Stomach smooth muscle (tissue), 2 donors: ENCODE results near the gene C1QL1.

Experiments used
- H3K27ac ChIP-seq: one replicate; pipeline ENCODE4 v1.7.0; 2013; ENCODE audit warnings: mild to moderate bottlenecking, low read length, inconsistent platforms
- H3K27me3 ChIP-seq, 2 donors: one replicate each; pipeline ENCODE4 v1.7.0; 2013; ENCODE audit warnings: low read length in 2 of 2; ENCODE audit not compliant: insufficient read depth in 2 of 2, control insufficient read depth in 1 of 2
- H3K36me3 ChIP-seq, 2 donors: one replicate each; pipeline ENCODE4 v1.7.0; 2013; ENCODE audit warnings: low read length in 2 of 2; ENCODE audit not compliant: control insufficient read depth in 2 of 2, insufficient read depth in 2 of 2
- H3K4me1 ChIP-seq: one replicate; pipeline ENCODE4 v1.7.0; 2013; ENCODE audit warnings: low read length; ENCODE audit not compliant: control insufficient read depth, insufficient read depth
- H3K4me3 ChIP-seq, 2 donors: one replicate each; pipeline ENCODE4 v1.7.0; 2013; ENCODE audit warnings: low read length in 2 of 2
- H3K9ac ChIP-seq, 2 donors: one replicate each; pipeline ENCODE4 v1.7.0; 2013; ENCODE audit warnings: low read length in 2 of 2, mild to moderate bottlenecking in 1 of 2
- H3K9me3 ChIP-seq, 2 donors: one replicate each; pipeline ENCODE4 v1.7.0; 2013; ENCODE audit warnings: low read length in 2 of 2; ENCODE audit not compliant: control insufficient read depth in 2 of 2
- donor health status: healthy.
- donor health status: Pancreatic carcinoma.

The C1QL1 gene

GRCh38 chr17:45003877-45004276 is 35.8 kb upstream of the C1QL1 start:
- H3K36me3 ChIP-seq: no peaks in the 10 kb centered on the region
- no peak overlapping the region for H3K4me3 ChIP-seq
- H3K9ac ChIP-seq: no peak overlapping the region
- no peaks in the 10 kb centered on the region for H3K27me3 ChIP-seq
- no peaks in the 10 kb centered on the region for H3K4me1 ChIP-seq
- H3K27ac ChIP-seq: no peak overlapping the region
- no peaks in the 10 kb centered on the region for H3K9me3 ChIP-seq

- Histone ChIP-seq H3K4me1 (peaks cover 2% of the 10 kb centered on the region), H3K27me3 (peaks cover 0 to 3% of the 10 kb centered on the region in 2 donors), H3K4me3 (no peak overlapping the region), H3K36me3 (no peaks in the 10 kb centered on the region), H3K9me3 (no peaks in the 10 kb centered on the region), H3K9ac (no peak overlapping the region), H3K27ac (no peak overlapping the region)
Measured at GRCh38 chr17:45001310-45001709, 33.2 kb upstream of the C1QL1 start.

DNA sequence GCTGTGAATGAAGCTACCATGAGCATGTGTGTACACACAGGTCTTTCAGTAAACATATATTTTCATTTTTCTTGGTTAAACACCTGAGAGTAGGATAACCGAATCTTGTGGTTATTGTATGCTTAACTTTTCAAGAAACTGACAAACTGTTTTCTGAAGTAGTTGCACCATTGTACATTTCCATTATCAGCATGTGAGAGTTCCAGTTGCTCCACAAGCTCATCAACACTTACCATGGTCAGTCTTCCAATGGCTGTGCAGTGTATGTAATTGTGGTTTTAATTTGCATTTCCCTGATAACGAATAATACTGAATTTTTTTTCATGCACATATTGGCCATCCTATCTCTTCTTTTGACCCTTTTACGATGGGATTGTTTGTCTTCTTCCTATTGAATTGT is 31.3 kb upstream of the C1QL1 start:
- Histone ChIP-seq H3K9me3 (no peaks in the 10 kb centered on the region), H3K4me3 (no peak overlapping the region), H3K4me1 (peaks cover 5% of the 10 kb centered on the region), H3K27ac (no peak overlapping the region), H3K9ac (no peak overlapping the region), H3K36me3 (no peaks in the 10 kb centered on the region), H3K27me3 (peaks cover 0 to 3% of the 10 kb centered on the region in 2 donors)

DNA sequence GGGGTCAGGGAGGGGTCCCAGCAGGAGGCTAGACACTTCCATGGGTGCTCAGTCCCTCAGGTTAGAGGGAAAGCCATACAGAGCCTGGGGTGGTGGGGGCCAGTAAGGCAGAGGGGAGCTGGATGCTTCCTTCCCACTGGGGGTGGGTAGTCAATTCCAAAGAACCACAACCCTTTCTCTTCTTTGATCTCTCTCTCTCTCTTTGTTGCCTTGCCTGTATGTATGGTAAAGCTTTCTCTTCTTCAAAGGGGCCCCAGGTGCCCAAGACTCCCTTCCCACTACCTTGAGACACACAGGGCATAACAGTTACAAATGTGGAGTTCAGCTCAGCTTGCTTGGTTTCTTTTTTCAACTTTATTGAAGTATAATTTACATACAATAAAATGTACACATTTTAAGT is 30.5 kb upstream of the C1QL1 start:
- Histone ChIP-seq H3K4me3 (no peak overlapping the region), H3K27ac (no peak overlapping the region), H3K9ac (no peak overlapping the region), H3K9me3 (no peaks in the 10 kb centered on the region), H3K36me3 (no peaks in the 10 kb centered on the region), H3K27me3 (peaks cover 0 to 3% of the 10 kb centered on the region in 2 donors), H3K4me1 (peaks cover 5% of the 10 kb centered on the region)

- Histone ChIP-seq H3K27me3 (peaks cover 0 to 3% of the 10 kb centered on the region in 2 donors), H3K27ac (no peak overlapping the region), H3K4me1 (peaks cover 5% of the 10 kb centered on the region), H3K9me3 (no peaks in the 10 kb centered on the region), H3K4me3 (no peak overlapping the region), H3K9ac (no peak overlapping the region), H3K36me3 (no peaks in the 10 kb centered on the region)
Measured at GRCh38 chr17:44997733-44998520, 29.8 kb upstream of the C1QL1 start.

DNA sequence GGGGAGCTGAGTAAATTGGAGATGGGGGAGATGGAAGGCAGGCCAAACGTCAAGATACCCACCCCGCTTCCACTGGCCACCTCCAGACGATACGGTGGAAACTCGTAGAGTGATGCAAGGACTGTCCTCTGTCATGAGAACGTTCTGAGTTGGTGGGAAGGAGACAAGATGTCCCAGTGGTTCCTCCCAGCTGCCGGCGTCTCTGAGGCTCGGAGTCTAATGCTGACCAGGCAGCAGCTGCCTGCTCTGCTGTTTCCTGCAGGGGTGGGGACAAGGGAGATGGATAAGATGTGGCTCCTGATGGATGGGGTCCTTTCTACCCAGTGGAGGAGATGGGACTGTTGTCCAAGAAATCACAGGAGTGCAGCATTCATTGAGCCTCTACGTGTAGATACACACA is 28.2 kb upstream of the C1QL1 start:
- H3K4me1 ChIP-seq: peaks cover 5% of the 10 kb centered on the region
- H3K36me3 ChIP-seq: no peaks in the 10 kb centered on the region
- H3K27ac ChIP-seq: no peak overlapping the region
- H3K9me3 ChIP-seq: no peaks in the 10 kb centered on the region
- H3K27me3 ChIP-seq: peaks cover 0 to 3% of the 10 kb centered on the region in 2 donors
- H3K4me3 ChIP-seq: no peak overlapping the region
- H3K9ac ChIP-seq: no peak overlapping the region

GRCh38 chr17:44995436-44996001 is 27.4 kb upstream of the C1QL1 start:
- no peak overlapping the region for H3K9ac ChIP-seq
- no peaks in the 10 kb centered on the region for H3K9me3 ChIP-seq
- no peaks in the 10 kb centered on the region for H3K36me3 ChIP-seq
- no peak overlapping the region for H3K27ac ChIP-seq
- peaks cover 5% of the 10 kb centered on the region for H3K4me1 ChIP-seq
- H3K4me3 ChIP-seq: no peak overlapping the region
- H3K27me3 ChIP-seq: peaks cover 0 to 3% of the 10 kb centered on the region in 2 donors

DNA sequence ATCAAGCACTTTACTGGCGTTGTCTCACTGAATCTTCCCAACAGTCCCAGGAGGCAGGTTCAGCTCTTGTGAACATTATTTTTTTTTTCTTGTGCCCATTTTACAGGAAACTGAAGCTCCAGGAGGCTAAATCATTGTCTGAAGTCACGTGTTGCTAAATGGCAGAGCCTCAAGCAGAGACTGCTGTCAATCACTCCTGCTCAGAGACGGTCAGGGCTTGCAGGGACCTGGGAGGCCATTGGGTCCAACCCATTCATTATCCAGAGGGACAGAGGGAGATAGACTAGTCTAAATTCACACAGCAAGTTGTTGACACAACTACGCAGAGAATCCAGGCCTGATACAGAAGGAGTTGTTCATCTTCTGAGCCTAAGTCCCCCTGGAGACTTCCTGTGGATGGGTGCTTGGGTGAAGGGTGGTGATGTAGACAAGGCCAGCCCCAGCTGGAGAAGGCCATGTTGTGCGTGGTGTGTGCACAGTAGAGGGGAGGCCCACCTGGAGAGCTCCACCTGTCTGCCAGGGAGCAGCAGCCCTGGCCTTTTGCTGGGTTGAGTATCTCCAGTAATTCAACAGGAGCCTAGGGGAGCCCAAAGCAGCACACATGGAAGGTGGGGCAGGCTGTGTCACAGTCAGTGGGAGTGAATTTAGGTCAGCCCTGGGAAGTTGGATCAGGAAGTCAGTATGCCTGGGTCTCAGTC is 24.3 kb upstream of the C1QL1 start:
- Histone ChIP-seq H3K36me3 (no peaks in the 10 kb centered on the region), H3K4me1 (peaks cover 8% of the 10 kb centered on the region), H3K4me3 (no peak overlapping the region), H3K9me3 (no peaks in the 10 kb centered on the region), H3K27me3 (no peaks in the 10 kb centered on the region), H3K27ac (no peak overlapping the region), H3K9ac (no peak overlapping the region)

DNA sequence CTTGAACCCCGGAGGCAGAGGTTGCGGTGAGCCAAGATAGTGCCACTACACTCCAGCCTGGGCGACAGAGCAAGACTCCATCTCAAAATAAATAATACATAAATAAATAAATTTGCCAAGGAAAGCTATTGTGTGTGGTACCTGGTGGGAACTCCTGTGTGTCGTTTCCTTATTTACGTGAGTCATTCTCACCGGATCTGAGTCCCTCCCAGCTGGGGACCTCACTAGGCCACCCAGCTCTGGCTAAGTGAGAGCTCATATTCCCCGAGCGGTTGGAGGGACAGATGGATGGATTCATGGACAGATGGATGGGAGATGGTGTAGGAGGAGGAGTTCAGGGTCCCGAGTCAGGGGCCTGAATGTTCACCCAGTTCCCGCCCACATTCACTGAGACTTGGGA is 22.9 kb upstream of the C1QL1 start:
- no peaks in the 10 kb centered on the region for H3K9me3 ChIP-seq
- no peak overlapping the region for H3K27ac ChIP-seq
- H3K36me3 ChIP-seq: no peaks in the 10 kb centered on the region
- no peak overlapping the region for H3K4me3 ChIP-seq
- peaks cover 9% of the 10 kb centered on the region for H3K4me1 ChIP-seq
- no peaks in the 10 kb centered on the region for H3K27me3 ChIP-seq
- no peak overlapping the region for H3K9ac ChIP-seq

DNA sequence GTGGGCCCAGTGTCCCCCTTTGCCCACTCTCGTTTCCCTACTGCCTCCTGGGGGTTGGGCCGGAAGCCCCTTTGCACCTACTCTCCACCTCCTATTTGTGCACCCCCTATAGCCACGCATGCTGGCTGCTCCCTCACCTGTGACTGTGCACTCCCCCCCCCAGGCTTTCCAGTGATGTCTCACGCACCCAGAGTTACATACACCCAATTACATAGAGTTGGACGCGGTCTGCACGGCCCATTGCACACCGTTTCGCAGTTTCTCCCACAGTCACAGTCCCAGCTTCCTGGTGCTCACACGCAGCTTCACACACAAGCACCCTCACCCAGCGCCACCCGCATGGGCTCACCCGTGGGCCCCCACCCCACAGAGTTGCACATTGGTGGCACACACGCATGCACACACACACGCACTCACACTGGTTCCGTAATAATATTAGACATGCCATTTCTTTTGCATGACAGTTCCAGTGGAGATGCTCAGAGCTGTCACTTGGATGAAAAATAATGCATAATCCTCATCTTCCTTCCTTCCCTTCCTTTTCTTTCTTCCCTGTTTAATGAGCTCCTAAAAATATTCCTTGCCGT is 21.5 kb upstream of the C1QL1 start:
- Histone ChIP-seq H3K36me3 (no peaks in the 10 kb centered on the region), H3K27ac (no peak overlapping the region), H3K4me1 (peaks cover 7% of the 10 kb centered on the region), H3K9ac (no peak overlapping the region), H3K9me3 (no peaks in the 10 kb centered on the region), H3K27me3 (no peaks in the 10 kb centered on the region), H3K4me3 (no peak overlapping the region)
